Measurements from ENCODE around the gene NTM.

Gene NTM

GRCh38 chr11:131609921-131610320 lies 239.5 kb downstream of the NTM start:
- no peak for DNase-seq

- DNase-seq: no peak
Observed at GRCh38 chr11:131611322-131611721, 240.9 kb downstream of the NTM start.

GRCh38 chr11:131612533-131612932 lies 242.1 kb downstream of the NTM start:
- DNase-seq: no peak

GRCh38 chr11:131614631-131615030 lies 244.2 kb downstream of the NTM start:
- DNase-seq: no peak

- DNase-seq: no peak
Observed at GRCh38 chr11:131615611-131616010, 245.2 kb downstream of the NTM start.

- DNase-seq: no peak
Observed at GRCh38 chr11:131616481-131617140, 246.2 kb downstream of the NTM start.

GRCh38 chr11:131618201-131618600 lies 247.8 kb downstream of the NTM start:
- DNase-seq: no peak

- no peak for DNase-seq
Observed at GRCh38 chr11:131622193-131622592, 251.8 kb downstream of the NTM start.

GRCh38 chr11:131624531-131624930 lies 254.1 kb downstream of the NTM start:
- DNase-seq: no peak

- DNase-seq: no peak
Observed at GRCh38 chr11:131626788-131627187, 256.4 kb downstream of the NTM start.

- DNase-seq: no peak
Observed at GRCh38 chr11:131628739-131629138, 258.3 kb downstream of the NTM start.

- no peak for DNase-seq
Observed at GRCh38 chr11:131629925-131630540, 259.6 kb downstream of the NTM start.

- DNase-seq: no peak
Observed at GRCh38 chr11:131632971-131633370, 262.6 kb downstream of the NTM start.

- DNase-seq: no peak
Observed at GRCh38 chr11:131633921-131634715, 263.7 kb downstream of the NTM start.

GRCh38 chr11:131637469-131638175 lies 267.2 kb downstream of the NTM start:
- no peak for DNase-seq

GRCh38 chr11:131638889-131639288 lies 268.5 kb downstream of the NTM start:
- DNase-seq: no peak

- no peak for DNase-seq
Observed at GRCh38 chr11:131640320-131640719, 269.9 kb downstream of the NTM start.

- no peak for DNase-seq
Observed at GRCh38 chr11:131642756-131643531, 272.5 kb downstream of the NTM start.

- no peak for DNase-seq
Observed at GRCh38 chr11:131644204-131644795, 273.9 kb downstream of the NTM start.

- DNase-seq: no peak
Observed at GRCh38 chr11:131645237-131645636, 274.8 kb downstream of the NTM start.

- DNase-seq: no peak
Observed at GRCh38 chr11:131649856-131650255, 279.4 kb downstream of the NTM start.

- DNase-seq: no peak
Observed at GRCh38 chr11:131652231-131652630, 281.8 kb downstream of the NTM start.

All from stimulated activated CD4-positive, alpha-beta T cell treated with anti-CD3 and anti-CD28 coated beads, Interleukin-4, amount 100 ng/mL, for 4 hours (primary cell).